Measurements from ENCODE around the gene GCG. TPM values are rescaled to one million over a fixed set of nuclear protein-coding genes. Genes with fewer than 3 reads are reported as not detected.
A peak's percentile ranks its signal among the peaks of the same experiment; 100 is the strongest.

Gene GCG
- total RNA-seq, 3 donors from 2014 or later = 4.1 to 47.4 (median 43.9) TPM

DNA sequence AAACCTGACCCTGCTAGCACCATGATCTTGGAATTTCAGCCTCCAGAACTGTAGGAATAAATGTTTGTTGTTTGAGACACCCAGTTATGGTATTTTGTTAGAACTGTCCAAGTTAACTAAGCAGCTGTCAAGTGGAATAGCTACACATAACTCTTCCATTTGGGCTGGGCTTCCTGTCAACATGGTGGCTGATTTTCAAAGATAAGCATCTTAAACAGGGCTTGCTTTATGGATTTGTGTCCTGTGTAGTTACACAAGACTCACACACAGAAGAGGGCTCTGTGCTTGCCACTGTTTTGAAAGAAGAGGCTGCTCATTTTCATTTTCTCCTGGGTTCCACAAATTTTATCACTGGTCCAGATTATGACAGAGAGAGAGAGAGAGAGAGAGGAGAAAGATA lies 35.7 kb downstream of the GCG start:
- ATAC-seq (no peak), DNase-seq (no peak)
- no peak overlapping the region for H3K4me3 ChIP-seq
- TF ChIP-seq, protein P1, sequence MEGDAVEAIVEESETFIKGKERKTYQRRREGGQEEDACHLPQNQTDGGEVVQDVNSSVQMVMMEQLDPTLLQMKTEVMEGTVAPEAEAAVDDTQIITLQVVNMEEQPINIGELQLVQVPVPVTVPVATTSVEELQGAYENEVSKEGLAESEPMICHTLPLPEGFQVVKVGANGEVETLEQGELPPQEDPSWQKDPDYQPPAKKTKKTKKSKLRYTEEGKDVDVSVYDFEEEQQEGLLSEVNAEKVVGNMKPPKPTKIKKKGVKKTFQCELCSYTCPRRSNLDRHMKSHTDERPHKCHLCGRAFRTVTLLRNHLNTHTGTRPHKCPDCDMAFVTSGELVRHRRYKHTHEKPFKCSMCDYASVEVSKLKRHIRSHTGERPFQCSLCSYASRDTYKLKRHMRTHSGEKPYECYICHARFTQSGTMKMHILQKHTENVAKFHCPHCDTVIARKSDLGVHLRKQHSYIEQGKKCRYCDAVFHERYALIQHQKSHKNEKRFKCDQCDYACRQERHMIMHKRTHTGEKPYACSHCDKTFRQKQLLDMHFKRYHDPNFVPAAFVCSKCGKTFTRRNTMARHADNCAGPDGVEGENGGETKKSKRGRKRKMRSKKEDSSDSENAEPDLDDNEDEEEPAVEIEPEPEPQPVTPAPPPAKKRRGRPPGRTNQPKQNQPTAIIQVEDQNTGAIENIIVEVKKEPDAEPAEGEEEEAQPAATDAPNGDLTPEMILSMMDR (IDR thresholded peaks at IDR 0.05) = no peak
- H3K4me1 ChIP-seq (ENCODE audit: low read depth) = no peaks in the 10 kb centered on the region
- no peaks in the 10 kb centered on the region for H3K9me3 ChIP-seq
- H3K36me3 ChIP-seq (ENCODE audit: low read depth) = no peaks in the 10 kb centered on the region
- intact Hi-C loops (cut with DNase I, micrococcal nuclease) = loop anchor here in 1 of 2 donors (5.0 kb wide), 1 partner anchor 529 kb away; no protein-coding TSS in a partner anchor

DNA sequence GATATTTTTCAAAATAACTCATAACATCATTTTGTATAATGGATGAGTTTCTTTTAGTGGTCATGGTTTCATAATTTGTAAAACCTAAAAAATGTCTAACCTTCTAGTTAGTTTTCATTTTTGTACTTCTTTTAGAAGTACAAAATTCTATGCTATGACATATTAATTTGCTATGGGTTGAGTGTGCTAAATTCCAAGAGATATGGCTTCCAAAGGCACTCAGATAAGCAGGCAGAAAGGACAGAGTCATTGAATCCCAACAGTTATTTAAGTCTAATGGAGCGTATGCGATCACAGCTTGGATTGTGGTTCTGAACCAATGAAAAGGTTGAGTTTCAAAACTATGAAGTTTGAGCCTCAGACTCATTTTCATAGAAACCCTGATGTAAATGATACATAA lies 37.0 kb downstream of the GCG start:
- TF ChIP-seq, protein P1 (IDR thresholded peaks at IDR 0.05) = no peak

DNA sequence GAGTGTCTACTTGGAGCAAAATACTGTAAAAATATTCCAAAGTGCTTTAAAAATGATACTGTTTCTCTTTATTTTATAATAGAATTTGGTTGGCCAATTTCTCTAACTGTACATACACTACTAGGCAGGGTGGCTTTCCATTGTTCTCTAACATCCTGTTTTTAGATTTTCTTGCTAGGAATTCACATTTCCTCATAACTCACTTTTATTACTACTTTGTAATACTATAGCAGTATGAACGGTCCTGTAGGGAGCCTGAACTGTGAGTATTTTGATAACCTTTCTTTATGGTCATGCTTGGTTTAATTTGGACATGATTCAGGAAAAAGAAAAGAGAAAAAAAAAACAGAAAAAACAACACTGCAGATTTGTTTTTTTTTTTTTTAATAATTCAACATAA lies 37.8 kb downstream of the GCG start:
- no peaks in the 10 kb centered on the region for H3K36me3 ChIP-seq (ENCODE audit: low read depth)
- TF ChIP-seq, protein P1 (IDR thresholded peaks at IDR 0.05) = no peak
- no peaks in the 10 kb centered on the region for H3K4me1 ChIP-seq (ENCODE audit: low read depth)
- ATAC-seq = no peak
- H3K9me3 ChIP-seq = no peaks in the 10 kb centered on the region
- DNase-seq = no peak
- no peak overlapping the region for H3K4me3 ChIP-seq
- intact Hi-C loops (cut with DNase I, micrococcal nuclease) = no loop called here

More for the DNA sequence above, 37.0 kb downstream of the GCG start:
- no peak for ATAC-seq
- H3K4me1 ChIP-seq (ENCODE audit: low read depth) = no peaks in the 10 kb centered on the region
- no peak for DNase-seq
- intact Hi-C loops (cut with DNase I, micrococcal nuclease) = loop anchor here in 1 of 2 donors (5.0 kb wide), 1 partner anchor 528 kb away; no protein-coding TSS in a partner anchor
- H3K9me3 ChIP-seq = no peaks in the 10 kb centered on the region
- no peak overlapping the region for H3K4me3 ChIP-seq
- H3K36me3 ChIP-seq (ENCODE audit: low read depth) = no peaks in the 10 kb centered on the region

DNA sequence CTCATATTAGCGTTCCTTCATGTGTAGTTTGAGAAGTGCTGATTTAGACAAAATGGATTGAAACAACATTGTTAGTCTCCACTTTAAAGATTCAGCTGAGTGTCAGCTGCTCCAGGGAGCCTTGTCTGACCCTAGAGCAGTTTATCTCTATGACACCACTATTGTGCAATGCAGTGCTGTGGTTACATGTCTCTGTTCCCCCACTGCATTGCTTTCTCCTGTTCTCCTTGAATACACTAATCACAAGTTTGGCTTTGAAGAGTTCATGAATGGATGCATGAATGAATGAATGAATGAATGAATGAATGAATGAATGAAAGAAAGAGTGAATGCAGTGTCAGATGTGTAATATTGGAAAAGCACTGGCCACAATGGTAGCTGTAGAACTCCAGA lies 38.3 kb downstream of the GCG start:
- peak in 1 of 3 donors; percentile 35 for DNase-seq
- ATAC-seq = peak; percentile 60
- intact Hi-C loops (cut with DNase I, micrococcal nuclease) = no loop called here

DNA sequence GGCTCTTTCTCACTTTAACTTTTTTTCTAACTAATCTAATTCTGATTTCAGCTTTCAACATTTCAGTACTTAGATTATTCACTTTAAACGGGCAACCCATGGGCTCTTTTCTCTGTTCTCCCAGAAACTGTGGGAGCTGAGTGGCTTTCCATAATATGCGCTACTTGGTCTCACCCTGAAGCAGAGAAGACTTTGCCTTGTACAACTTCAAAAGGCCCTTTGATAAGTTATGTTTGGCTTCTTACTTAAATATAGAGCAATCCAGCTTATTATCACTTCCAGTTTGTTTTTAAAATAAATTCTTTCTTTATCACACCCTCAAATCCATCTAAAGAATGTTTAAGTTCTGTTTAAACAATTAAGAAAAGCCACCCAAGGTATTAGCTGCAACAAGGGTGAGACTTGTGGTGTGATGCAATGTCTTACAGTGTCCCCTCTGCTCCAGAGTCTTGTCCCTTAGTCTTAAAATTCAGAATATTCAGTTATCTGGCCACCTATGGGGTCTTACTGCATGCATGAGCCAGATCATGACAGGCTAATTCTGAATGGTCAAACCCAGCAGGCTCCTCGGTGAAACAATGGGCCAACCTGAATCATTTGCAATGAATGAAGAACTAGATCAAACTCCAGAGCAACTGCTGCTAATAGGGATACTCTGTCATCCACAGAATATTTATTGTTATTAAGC lies 38.8 kb downstream of the GCG start:
- H3K4me1 ChIP-seq (ENCODE audit: low read depth) = no peaks in the 10 kb centered on the region
- ATAC-seq = no peak
- no peaks in the 10 kb centered on the region for H3K36me3 ChIP-seq (ENCODE audit: low read depth)
- intact Hi-C loops (cut with DNase I, micrococcal nuclease) = no loop called here
- DNase-seq = no peak
- no peak overlapping the region for H3K4me3 ChIP-seq
- H3K9me3 ChIP-seq = no peaks in the 10 kb centered on the region
- TF ChIP-seq, protein P1 (IDR thresholded peaks at IDR 0.05) = no peak

More for the DNA sequence above, 38.3 kb downstream of the GCG start:
- H3K36me3 ChIP-seq (ENCODE audit: low read depth) = no peaks in the 10 kb centered on the region
- no peaks in the 10 kb centered on the region for H3K4me1 ChIP-seq (ENCODE audit: low read depth)
- H3K9me3 ChIP-seq = no peaks in the 10 kb centered on the region
- TF ChIP-seq, protein P1 (IDR thresholded peaks at IDR 0.05) = no peak
- no peak overlapping the region for H3K4me3 ChIP-seq

Data from mucosa of descending colon (tissue), 3 donors.